ENCODE data around the gene GTF2IRD1. TPM values are rescaled to one million over a fixed set of nuclear protein-coding genes. Genes with fewer than 3 reads are reported as not detected.
"Not testable (repeated sequence)": the region's sequence is repeated elsewhere in the genome, so short reads cannot be mapped to it uniquely, and the experiment has no call there.

The GTF2IRD1 gene
- total RNA-seq, 1 experiment from 2014 or later = 9.9 TPM

GRCh38 chr7:74496272-74496671, 42.6 kb downstream of the GTF2IRD1 start:
- no peak for DNase-seq (ENCODE audit: low read depth in 1 of 2, low spot score in 2 of 2)
- H3K4me1 ChIP-seq (replicated peaks) = peaks cover 7% of the 10 kb centered on the region
- H3K4me3 ChIP-seq = no peak overlapping the region
- H3K36me3 ChIP-seq = peaks cover 15% of the 10 kb centered on the region
- no peaks in the 10 kb centered on the region for H3K27me3 ChIP-seq (replicated peaks)
- no peak overlapping the region for H3K27ac ChIP-seq
- no peaks in the 10 kb centered on the region; the same call in 1 of the 2 replicates for H3K9me3 ChIP-seq (replicated peaks)

GRCh38 chr7:74496773-74497172, 43.1 kb downstream of the GTF2IRD1 start:
- H3K36me3 ChIP-seq = peaks cover 15% of the 10 kb centered on the region
- DNase-seq (ENCODE audit: low read depth in 1 of 2, low spot score in 2 of 2); H3K27me3 ChIP-seq (replicated peaks); H3K4me3 ChIP-seq; H3K9me3 ChIP-seq (replicated peaks); H3K4me1 ChIP-seq (replicated peaks); H3K27ac ChIP-seq: not testable (repeated sequence)

- H3K36me3 ChIP-seq = peaks cover 9% of the 10 kb centered on the region
- no peak overlapping the region for H3K4me3 ChIP-seq
- H3K27ac ChIP-seq = no peak overlapping the region
- H3K4me1 ChIP-seq (replicated peaks) = peaks cover 7% of the 10 kb centered on the region
- DNase-seq (ENCODE audit: low read depth in 1 of 2, low spot score in 2 of 2) = no peak
- H3K27me3 ChIP-seq (replicated peaks) = no peaks in the 10 kb centered on the region
- no peaks in the 10 kb centered on the region for H3K9me3 ChIP-seq (replicated peaks)
These were observed 44.6 kb downstream of the GTF2IRD1 start for GRCh38 chr7:74498354-74498753.

GRCh38 chr7:74498996-74499834, 45.5 kb downstream of the GTF2IRD1 start:
- H3K4me1 ChIP-seq (replicated peaks) = peaks cover 7% of the 10 kb centered on the region
- no peaks in the 10 kb centered on the region for H3K27me3 ChIP-seq (replicated peaks)
- no peaks in the 10 kb centered on the region for H3K9me3 ChIP-seq (replicated peaks)
- DNase-seq (ENCODE audit: low read depth in 1 of 2, low spot score in 2 of 2) = no peak
- no peak overlapping the region for H3K4me3 ChIP-seq
- peaks cover 9% of the 10 kb centered on the region for H3K36me3 ChIP-seq
- H3K27ac ChIP-seq = no peak overlapping the region

GRCh38 chr7:74499835-74500388, 46.2 kb downstream of the GTF2IRD1 start:
- Histone ChIP-seq H3K27me3 (replicated peaks) (no peaks in the 10 kb centered on the region), H3K36me3 (peaks cover 9% of the 10 kb centered on the region), H3K27ac (no peak overlapping the region), H3K4me1 (replicated peaks) (peaks cover 7% of the 10 kb centered on the region), H3K4me3 (no peak overlapping the region), H3K9me3 (replicated peaks) (no peaks in the 10 kb centered on the region)
- DNase-seq (ENCODE audit: low read depth in 1 of 2, low spot score in 2 of 2) = no peak

- H3K27me3 ChIP-seq (replicated peaks) = no peaks in the 10 kb centered on the region
- no peak overlapping the region for H3K27ac ChIP-seq
These were observed 47.6 kb downstream of the GTF2IRD1 start for GRCh38 chr7:74501298-74501697.

GRCh38 chr7:74502216-74502891, 48.6 kb downstream of the GTF2IRD1 start:
- Histone ChIP-seq H3K36me3 (peaks cover 11% of the 10 kb centered on the region), H3K27me3 (replicated peaks) (no peaks in the 10 kb centered on the region), H3K9me3 (replicated peaks) (no peaks in the 10 kb centered on the region), H3K27ac (no peak overlapping the region), H3K4me3 (no peak overlapping the region), H3K4me1 (replicated peaks) (peaks cover 4% of the 10 kb centered on the region)
- no peak for DNase-seq (ENCODE audit: low read depth in 1 of 2, low spot score in 2 of 2)

More at GRCh38 chr7:74501298-74501697, 47.6 kb downstream of the GTF2IRD1 start:
- Histone ChIP-seq H3K4me3 (no peak overlapping the region), H3K9me3 (replicated peaks) (no peaks in the 10 kb centered on the region), H3K36me3 (peaks cover 13% of the 10 kb centered on the region), H3K4me1 (replicated peaks) (peaks cover 7% of the 10 kb centered on the region)
- DNase-seq (ENCODE audit: low read depth in 1 of 2, low spot score in 2 of 2) = no peak

- Histone ChIP-seq H3K27me3 (replicated peaks) (no peaks in the 10 kb centered on the region), H3K4me3 (no peak overlapping the region), H3K4me1 (replicated peaks) (no peaks in the 10 kb centered on the region; the same call in 1 of the 2 replicates), H3K9me3 (replicated peaks) (no peaks in the 10 kb centered on the region), H3K27ac (no peak overlapping the region), H3K36me3 (peaks cover 12% of the 10 kb centered on the region)
- DNase-seq (ENCODE audit: low read depth in 1 of 2, low spot score in 2 of 2) = no peak
These were observed 49.4 kb downstream of the GTF2IRD1 start for GRCh38 chr7:74503061-74503460.

- Histone ChIP-seq H3K36me3 (peaks cover 12% of the 10 kb centered on the region), H3K4me3 (no peak overlapping the region), H3K27ac (no peak overlapping the region), H3K4me1 (replicated peaks) (no peaks in the 10 kb centered on the region; the same call in 1 of the 2 replicates), H3K9me3 (replicated peaks) (no peaks in the 10 kb centered on the region), H3K27me3 (replicated peaks) (no peaks in the 10 kb centered on the region)
- no peak for DNase-seq (ENCODE audit: low read depth in 1 of 2, low spot score in 2 of 2)
These were observed 50.2 kb downstream of the GTF2IRD1 start for GRCh38 chr7:74503943-74504342.

GRCh38 chr7:74505471-74506324, 52.0 kb downstream of the GTF2IRD1 start:
- Histone ChIP-seq H3K4me1 (replicated peaks) (no peaks in the 10 kb centered on the region), H3K4me3 (no peak overlapping the region), H3K27me3 (replicated peaks) (no peaks in the 10 kb centered on the region), H3K27ac (no peak overlapping the region), H3K9me3 (replicated peaks) (no peaks in the 10 kb centered on the region), H3K36me3 (peaks cover 9% of the 10 kb centered on the region)
- no peak for DNase-seq (ENCODE audit: low read depth in 1 of 2, low spot score in 2 of 2)

- Histone ChIP-seq H3K4me3 (no peak overlapping the region), H3K36me3 (peaks cover 12% of the 10 kb centered on the region), H3K4me1 (replicated peaks) (no peaks in the 10 kb centered on the region), H3K27ac (no peak overlapping the region), H3K9me3 (replicated peaks) (no peaks in the 10 kb centered on the region), H3K27me3 (replicated peaks) (no peaks in the 10 kb centered on the region)
- no peak for DNase-seq (ENCODE audit: low read depth in 1 of 2, low spot score in 2 of 2)
These were observed 52.6 kb downstream of the GTF2IRD1 start for GRCh38 chr7:74506325-74506724.

- DNase-seq (ENCODE audit: low read depth in 1 of 2, low spot score in 2 of 2) = no peak
- H3K27ac ChIP-seq = no peak overlapping the region
- no peak overlapping the region for H3K4me3 ChIP-seq
- H3K9me3 ChIP-seq (replicated peaks) = no peaks in the 10 kb centered on the region
- H3K4me1 ChIP-seq (replicated peaks) = no peaks in the 10 kb centered on the region
- H3K27me3 ChIP-seq (replicated peaks) = no peaks in the 10 kb centered on the region
- peaks cover 17% of the 10 kb centered on the region for H3K36me3 ChIP-seq
These were observed 54.0 kb downstream of the GTF2IRD1 start for GRCh38 chr7:74507538-74508319.

GRCh38 chr7:74509453-74509852, 55.7 kb downstream of the GTF2IRD1 start:
- H3K9me3 ChIP-seq (replicated peaks); H3K4me1 ChIP-seq (replicated peaks); H3K27ac ChIP-seq; DNase-seq (ENCODE audit: low read depth in 1 of 2, low spot score in 2 of 2); H3K27me3 ChIP-seq (replicated peaks); H3K4me3 ChIP-seq: not testable (repeated sequence)
- H3K36me3 ChIP-seq = peaks cover 33% of the 10 kb centered on the region

Measured in SJSA1 (cell line).